Suprapubic skin (tissue), 4 donors: ENCODE results near the gene TXNIP. TPM values are rescaled to one million over a fixed set of nuclear protein-coding genes. Genes with fewer than 3 reads are reported as not detected.

Experiments used
- DNase-seq, 2 donors: peaks; one replicate each; pipeline ENCODE4 v3.0.0-alpha.2; 2019; ENCODE audit warnings: low spot score in 2 of 2
- H3K27ac ChIP-seq: fragments of 200-600 bp; sonication (generic); one replicate; pipeline ENCODE4 v1.5.1; 2019
- H3K27me3 ChIP-seq: fragments of 200-600 bp; sonication (generic); one replicate; pipeline ENCODE4 v1.5.1; 2019
- H3K36me3 ChIP-seq: fragments of 200-600 bp; sonication (generic); one replicate; pipeline ENCODE4 v1.5.1; 2019
- H3K4me1 ChIP-seq: fragments of 200-600 bp; sonication (generic); one replicate; pipeline ENCODE4 v1.5.1; 2019
- H3K4me3 ChIP-seq: fragments of 200-600 bp; sonication (generic); one replicate; pipeline ENCODE4 v1.5.1; 2019; ENCODE audit warnings: mild to moderate bottlenecking
- H3K9me3 ChIP-seq: fragments of 200-600 bp; sonication (generic); one replicate; pipeline ENCODE4 v1.5.1; 2019
- EP300 ChIP-seq: sonication (generic); formaldehyde crosslinking; IDR thresholded peaks from one replicate; pipeline ENCODE4 v1.6.1; 2017; ENCODE audit warnings: antibody characterized with exemption
- POLR2A ChIP-seq, 2 donors: fragments of 450-650 bp; IDR thresholded peaks; one replicate each; pipeline ENCODE4 v1.6.1; 2017; ENCODE audit warnings: antibody characterized with exemption in 2 of 2, mild to moderate bottlenecking in 2 of 2, moderate library complexity in 2 of 2
- POLR2AphosphoS5 ChIP-seq, 3 donors: sonication (generic); formaldehyde crosslinking; IDR thresholded peaks; one replicate each; pipeline ENCODE4 v1.6.1; 2017; ENCODE audit warnings: antibody characterized with exemption in 3 of 3
- WGBS: methylation state at CpG from one replicate; pipeline ENCODE4 v1.1.5; 2018; 5-methylcytosine and 5-hydroxymethylcytosine counted together
- total RNA-seq, 4 donors: library from RNA; depleted of rRNA; stranded (reverse); fragments of >200 nt; gene quantifications; one replicate each; pipeline ENCODE4 v1.1.0, GENCODE V29; 2016
- TF ChIP-seq, protein P1 (sequence below), 2 donors: fragments of 200-600 bp in 1 of 2; fragments of 450-650 bp in 1 of 2; sonication (generic) in 1 of 2; IDR thresholded peaks; one replicate each; pipeline ENCODE4 v1.5.1; 2016 to 2019; ENCODE audit warnings: antibody characterized with exemption in 2 of 2, mild to moderate bottlenecking in 1 of 2, moderate library complexity in 1 of 2

TXNIP gene
- total RNA-seq, 4 donors from 2014 or later, result 2,326 to 8,649 (median 2,541) TPM

DNA sequence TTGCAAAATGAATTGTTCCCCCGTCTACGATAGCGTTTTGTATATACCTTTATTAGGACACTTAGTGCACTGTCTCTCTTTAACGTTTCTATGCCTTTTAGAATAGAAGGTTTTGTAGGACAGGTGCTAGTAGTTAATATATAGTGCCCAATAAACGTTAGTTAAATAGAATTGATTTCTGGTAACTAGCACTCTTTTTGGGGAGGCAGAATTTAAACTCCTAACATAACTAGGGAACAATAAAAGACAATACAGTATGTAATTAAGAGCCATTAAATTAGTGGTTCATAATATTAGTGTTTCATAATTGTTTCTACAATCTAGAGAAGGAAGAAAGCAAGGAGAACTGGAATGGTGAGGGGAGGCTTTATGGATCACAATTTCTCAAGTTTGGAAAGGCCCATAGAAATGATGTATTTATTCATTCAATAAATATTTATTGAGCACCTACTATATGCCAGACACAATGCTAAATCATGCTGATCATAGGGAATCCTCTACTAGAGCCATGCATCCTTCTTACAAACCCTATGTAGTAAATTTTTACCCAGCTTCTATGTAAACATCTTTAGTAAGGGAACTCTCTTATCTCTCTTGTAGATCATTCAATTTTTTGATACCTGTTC lies 31.1 kb downstream of the TXNIP start:
- no peaks in the 10 kb centered on the region for H3K27me3 ChIP-seq
- TF ChIP-seq EP300 (no peak), POLR2A (IDR thresholded peaks at IDR 0.05) (no peak), POLR2AphosphoS5 (IDR thresholded peaks at IDR 0.05) (no peak)
- TF ChIP-seq, protein P1, sequence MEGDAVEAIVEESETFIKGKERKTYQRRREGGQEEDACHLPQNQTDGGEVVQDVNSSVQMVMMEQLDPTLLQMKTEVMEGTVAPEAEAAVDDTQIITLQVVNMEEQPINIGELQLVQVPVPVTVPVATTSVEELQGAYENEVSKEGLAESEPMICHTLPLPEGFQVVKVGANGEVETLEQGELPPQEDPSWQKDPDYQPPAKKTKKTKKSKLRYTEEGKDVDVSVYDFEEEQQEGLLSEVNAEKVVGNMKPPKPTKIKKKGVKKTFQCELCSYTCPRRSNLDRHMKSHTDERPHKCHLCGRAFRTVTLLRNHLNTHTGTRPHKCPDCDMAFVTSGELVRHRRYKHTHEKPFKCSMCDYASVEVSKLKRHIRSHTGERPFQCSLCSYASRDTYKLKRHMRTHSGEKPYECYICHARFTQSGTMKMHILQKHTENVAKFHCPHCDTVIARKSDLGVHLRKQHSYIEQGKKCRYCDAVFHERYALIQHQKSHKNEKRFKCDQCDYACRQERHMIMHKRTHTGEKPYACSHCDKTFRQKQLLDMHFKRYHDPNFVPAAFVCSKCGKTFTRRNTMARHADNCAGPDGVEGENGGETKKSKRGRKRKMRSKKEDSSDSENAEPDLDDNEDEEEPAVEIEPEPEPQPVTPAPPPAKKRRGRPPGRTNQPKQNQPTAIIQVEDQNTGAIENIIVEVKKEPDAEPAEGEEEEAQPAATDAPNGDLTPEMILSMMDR (IDR thresholded peaks at IDR 0.05), result no peak
- H3K4me3 ChIP-seq, result peak overlapping the region; percentile 64
- H3K36me3 ChIP-seq, result no peaks in the 10 kb centered on the region
- 1% methylated on average over 5 of the region's 5 CpGs for WGBS
- no peaks in the 10 kb centered on the region for H3K9me3 ChIP-seq
- H3K4me1 ChIP-seq, result peaks cover 49% of the 10 kb centered on the region
- peak overlapping the region; percentile 88 for H3K27ac ChIP-seq
- DNase-seq, result no peak

DNA sequence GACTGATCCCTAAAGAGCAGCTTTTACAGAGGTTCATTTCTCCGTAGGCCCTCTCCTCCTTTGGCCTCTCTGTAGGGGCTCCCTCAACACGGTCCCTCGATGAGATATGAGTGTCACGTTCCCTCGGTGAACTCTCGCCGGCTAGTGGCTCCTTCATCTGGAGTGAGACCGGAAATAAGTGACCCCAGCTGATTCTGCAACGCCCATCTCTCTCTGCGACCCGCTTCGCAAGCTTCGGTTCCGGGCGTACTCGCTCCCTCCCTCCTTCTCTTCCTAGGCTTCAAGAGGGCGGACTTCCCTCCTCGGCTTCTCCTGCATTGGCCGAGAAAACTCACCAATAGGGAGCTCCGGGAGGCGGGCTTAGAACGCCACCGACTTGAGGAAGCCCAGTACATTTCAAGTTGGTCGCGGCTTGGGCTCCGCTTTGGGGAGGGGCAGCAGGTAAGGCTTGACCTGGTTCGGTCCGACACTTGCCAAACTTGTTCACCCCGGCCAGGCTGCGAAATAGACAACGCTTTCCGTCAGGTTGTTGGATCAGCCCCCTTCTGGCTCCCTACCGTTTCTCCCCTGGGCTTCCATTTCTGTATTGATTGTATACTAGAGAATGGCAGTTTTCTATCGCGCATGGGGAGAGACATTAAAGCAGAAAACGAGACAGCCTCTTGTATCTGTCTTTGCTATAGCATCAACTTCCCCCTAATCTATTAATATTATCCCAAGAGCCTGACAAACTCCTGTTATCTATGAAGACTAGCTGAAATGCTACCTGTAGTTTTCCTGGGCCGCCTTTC lies 31.9 kb downstream of the TXNIP start, which contains the start of the genes ANKRD34A and POLR3GL:
Gene ANKRD34A, minus strand, starts transcription at position 248 of the 791 bp plus-strand sequence. CDS start 2,816 bp downstream, outside the sequence.
Gene POLR3GL, plus strand, starts transcription at position 363 of the 791 bp plus-strand sequence. CDS start 10,176 bp downstream, outside the sequence.
- peak within 1 kb of the TSS; percentile 88 for H3K27ac ChIP-seq
- DNase-seq, result peak; percentile 97 to 98
- peak within 1 kb of the TSS; percentile 74 for H3K4me3 ChIP-seq
- WGBS, result under 1% methylated on average over 36 of the region's 37 CpGs
- peaks cover 56% of the 10 kb centered on the region for H3K4me1 ChIP-seq
- TF ChIP-seq, protein P1 (IDR thresholded peaks at IDR 0.05), result no peak
- TF ChIP-seq POLR2A (IDR thresholded peaks at IDR 0.05) (peak in 1 of 2 donors; percentile 71), POLR2AphosphoS5 (IDR thresholded peaks at IDR 0.05) (peak; percentile 6 to 70 (median 43)), EP300 (no peak)
- H3K9me3 ChIP-seq, result no peaks in the 10 kb centered on the region
- H3K27me3 ChIP-seq, result no peaks in the 10 kb centered on the region
- H3K36me3 ChIP-seq, result no peaks in the 10 kb centered on the region

DNA sequence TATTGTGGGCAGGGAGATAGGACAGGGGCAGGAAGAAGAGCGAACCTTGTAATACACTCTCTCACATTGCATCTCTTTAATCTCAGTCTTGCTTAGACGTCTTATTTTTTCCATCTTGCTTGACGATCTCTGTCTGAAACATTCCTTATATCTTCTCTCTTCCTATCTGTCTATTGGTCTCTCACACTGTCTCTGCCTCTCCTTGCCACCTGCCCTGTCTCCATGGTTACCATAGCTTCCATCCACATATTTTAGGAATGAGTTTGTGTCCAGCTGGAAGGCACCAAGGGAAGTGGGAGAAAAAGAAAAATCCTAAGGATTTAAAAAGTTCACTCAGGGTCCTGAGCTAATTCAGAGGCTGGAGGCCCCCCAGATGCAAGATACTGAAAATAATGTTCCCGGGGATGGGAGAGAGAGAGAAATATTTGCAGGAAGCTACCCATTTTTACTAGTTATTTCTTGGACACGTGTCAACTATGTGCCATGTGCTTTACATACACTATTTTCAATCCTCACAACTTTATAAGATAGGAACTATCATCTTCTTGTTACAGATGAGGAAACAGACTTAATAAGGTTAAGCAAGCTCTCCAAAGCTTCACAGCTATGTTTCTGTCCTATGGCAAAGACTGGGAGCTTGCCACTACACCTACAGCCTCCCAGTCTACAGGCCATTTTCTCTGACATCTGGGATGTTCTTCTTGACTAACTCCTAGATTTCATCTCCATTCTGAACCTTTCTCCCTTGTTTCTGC lies 32.9 kb downstream of the TXNIP start:
- Histone ChIP-seq H3K9me3 (no peaks in the 10 kb centered on the region), H3K27me3 (no peaks in the 10 kb centered on the region), H3K4me3 (peak overlapping the region; percentile 74), H3K4me1 (peaks cover 62% of the 10 kb centered on the region), H3K27ac (peak overlapping the region; percentile 88), H3K36me3 (no peaks in the 10 kb centered on the region)
- no peak for TF ChIP-seq POLR2AphosphoS5 (IDR thresholded peaks at IDR 0.05)
- TF ChIP-seq EP300, result no peak
- TF ChIP-seq, protein P1 (IDR thresholded peaks at IDR 0.05), result no peak
- TF ChIP-seq POLR2A (IDR thresholded peaks at IDR 0.05), result no peak
- 22% methylated on average over 5 of the region's 5 CpGs for WGBS
- DNase-seq, result no peak

DNA sequence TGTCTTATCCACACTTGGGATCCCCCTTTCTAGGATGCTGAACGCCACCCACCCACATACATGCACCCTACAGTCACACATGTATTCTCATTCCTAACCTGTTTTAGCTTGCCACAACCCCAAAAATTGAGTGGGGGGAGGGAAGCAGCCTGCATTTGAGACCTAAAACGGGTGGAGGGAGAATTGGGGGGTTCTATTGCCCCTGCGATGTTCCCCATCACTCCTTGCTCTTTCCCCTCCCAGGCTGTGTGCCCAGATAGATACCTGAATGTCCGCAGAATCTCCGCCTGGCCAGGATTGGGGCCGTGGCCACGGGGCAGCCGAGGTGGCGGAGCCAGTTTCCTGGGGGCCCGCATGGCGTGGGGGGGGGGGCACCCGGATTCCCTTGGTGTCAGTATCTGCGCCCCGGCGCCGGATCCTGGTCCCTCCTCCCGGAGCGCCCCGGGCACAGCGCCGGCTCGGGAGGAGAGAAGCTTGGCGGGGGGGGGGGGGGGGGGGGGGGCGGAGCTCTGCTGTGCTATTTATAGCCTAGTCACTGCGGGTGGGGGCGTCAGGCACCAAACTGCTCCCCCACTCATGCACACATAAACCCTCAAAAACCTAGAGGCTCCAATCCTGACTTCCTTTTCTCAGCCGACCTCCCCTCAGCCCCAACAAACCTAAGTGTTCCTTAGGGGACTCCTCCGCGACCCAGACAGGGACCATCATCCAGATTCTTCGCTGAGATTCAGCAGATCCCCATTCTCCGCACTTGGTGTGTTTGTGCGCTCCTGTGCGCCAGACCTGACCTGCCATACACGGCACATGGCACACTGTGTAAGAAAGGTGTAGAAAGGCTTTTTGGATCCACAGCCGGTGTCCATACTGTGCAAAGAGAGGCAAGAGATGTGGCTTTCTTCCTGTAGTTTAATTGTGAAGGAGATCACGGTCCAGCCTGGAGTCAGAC lies 33.9 kb downstream of the TXNIP start:
- Histone ChIP-seq H3K36me3 (no peaks in the 10 kb centered on the region), H3K27ac (no peak overlapping the region), H3K9me3 (no peaks in the 10 kb centered on the region), H3K27me3 (no peaks in the 10 kb centered on the region), H3K4me3 (peak overlapping the region; percentile 74), H3K4me1 (peaks cover 66% of the 10 kb centered on the region)
- DNase-seq, result no peak
- WGBS, result 3% methylated on average over 24 of the region's 36 CpGs
- TF ChIP-seq, protein P1 (IDR thresholded peaks at IDR 0.05), result no peak
- TF ChIP-seq POLR2AphosphoS5 (IDR thresholded peaks at IDR 0.05) (no peak), EP300 (no peak), POLR2A (IDR thresholded peaks at IDR 0.05) (no peak)
